Urinary bladder (tissue), 4 donors: ENCODE measurements around the gene GFAP. TPM values are rescaled to one million over a fixed set of nuclear protein-coding genes. Genes with fewer than 3 reads are reported as not detected.

Experiments
- DNase-seq: peaks from one replicate; pipeline ENCODE4 v3.0.0-alpha.2; 2015; ENCODE audit errors: extremely low spot score
- H3K27ac ChIP-seq: one replicate; pipeline ENCODE4 v1.5.1; 2013; ENCODE audit warnings: low read depth, mild to moderate bottlenecking, moderate library complexity
- H3K36me3 ChIP-seq: one replicate; pipeline ENCODE4 v1.6.1; 2013; ENCODE audit warnings: mild to moderate bottlenecking, moderate library complexity; ENCODE audit not compliant: insufficient read depth
- H3K4me1 ChIP-seq: one replicate; pipeline ENCODE4 v1.6.1; 2013; ENCODE audit warnings: mild to moderate bottlenecking, moderate library complexity; ENCODE audit not compliant: insufficient read depth
- H3K4me3 ChIP-seq: one replicate; pipeline ENCODE4 v1.5.1; 2013; ENCODE audit warnings: low read depth, low read length
- WGBS: extraction: QIAGEN DNeasy Blood & Tissue Kit; methylation state at CpG from one replicate; pipeline ENCODE4 v1.1.7; 2013; 5-methylcytosine and 5-hydroxymethylcytosine counted together
- polyA plus RNA-seq: library from polyadenylated mRNA; stranded (reverse); fragments of 200-250 nt; gene quantifications from one replicate; pipeline ENCODE4 v1.2.3, GENCODE V29; 2013
- small RNA-seq: library from RNA; depleted of rRNA; stranded (forward); fragments of <200 nt; gene quantifications from one replicate; pipeline ENCODE3, GENCODE V24; 2014
- total RNA-seq: library from RNA; depleted of rRNA; stranded (reverse); fragments of >200 nt; gene quantifications from one replicate; pipeline ENCODE4 v1.2.3, GENCODE V29; 2014
- donor health status: healthy with polysubstance abuse.
- donor health status: healthy.

Gene GFAP
- total and polyA plus RNA-seq, 2 donors, result 0.53 to 1.4 TPM

- H3K27ac ChIP-seq, result no peak overlapping the region
- H3K4me1 ChIP-seq, result no peaks in the 10 kb centered on the region
- no peaks in the 10 kb centered on the region for H3K36me3 ChIP-seq
- DNase-seq, result peak; percentile 31
- 28% methylated on average over 1 of the region's 1 CpG for WGBS
- no peak overlapping the region for H3K4me3 ChIP-seq
Observed at GRCh38 chr17:44865231-44865660, 50.1 kb downstream of the GFAP start.

GRCh38 chr17:44864831-44865230, 50.5 kb downstream of the GFAP start:
- no peak for DNase-seq
- Histone ChIP-seq H3K36me3 (no peaks in the 10 kb centered on the region), H3K27ac (no peak overlapping the region), H3K4me1 (no peaks in the 10 kb centered on the region), H3K4me3 (no peak overlapping the region)
- 64% methylated on average over 10 of the region's 10 CpGs for WGBS

GRCh38 chr17:44863061-44863918, 52.0 kb downstream of the GFAP start:
- H3K4me3 ChIP-seq, result no peak overlapping the region
- H3K4me1 ChIP-seq, result no peaks in the 10 kb centered on the region
- WGBS, result 81% methylated on average over 12 of the region's 12 CpGs
- no peak for DNase-seq
- H3K36me3 ChIP-seq, result no peaks in the 10 kb centered on the region
- H3K27ac ChIP-seq, result no peak overlapping the region

GRCh38 chr17:44862278-44862914, 52.9 kb downstream of the GFAP start:
- no peak for DNase-seq
- 86% methylated on average over 9 of the region's 9 CpGs for WGBS
- Histone ChIP-seq H3K27ac (no peak overlapping the region), H3K4me1 (no peaks in the 10 kb centered on the region), H3K4me3 (no peak overlapping the region), H3K36me3 (no peaks in the 10 kb centered on the region)

GRCh38 chr17:44859701-44860100, 55.6 kb downstream of the GFAP start:
- Histone ChIP-seq H3K4me3 (no peak overlapping the region), H3K27ac (no peak overlapping the region), H3K4me1 (no peaks in the 10 kb centered on the region), H3K36me3 (no peaks in the 10 kb centered on the region)
- no peak for DNase-seq
- WGBS, result 93% methylated on average over 5 of the region's 5 CpGs

- Histone ChIP-seq H3K36me3 (peaks cover 2% of the 10 kb centered on the region), H3K4me1 (no peaks in the 10 kb centered on the region), H3K27ac (no peak overlapping the region), H3K4me3 (no peak overlapping the region)
- 94% methylated on average over 5 of the region's 5 CpGs for WGBS
- no peak for DNase-seq
Observed at GRCh38 chr17:44854192-44854591, 61.1 kb downstream of the GFAP start.

Small RNAs within 50 kb of the gene (small RNA-seq; reads per million reads assigned to genes)
- gene CCDC103 (not detected), gene MIR6783 (not detected), gene RN7SL405P (not detected)

Other genes starting within 250 kb of the GFAP start
- 27.4 TPM for gene CCDC43, start 225.7 kb downstream of the GFAP start, total RNA-seq
- 10.8 TPM for gene CCDC43, start 225.7 kb downstream of the GFAP start, polyA plus RNA-seq
- 7.1 TPM for gene DBF4B, start 206.8 kb downstream of the GFAP start, total RNA-seq
- gene DBF4B, start 206.8 kb downstream of the GFAP start, polyA plus RNA-seq, result 7.2 TPM
- 1.9 TPM for gene ADAM11, start 156.5 kb downstream of the GFAP start, total RNA-seq
- 0.81 TPM for gene ADAM11, start 156.5 kb downstream of the GFAP start, polyA plus RNA-seq
- 63.2 TPM for gene GJC1, start 85.2 kb downstream of the GFAP start, total RNA-seq
- 21.8 TPM for gene GJC1, start 85.2 kb downstream of the GFAP start, polyA plus RNA-seq
- 2.1 TPM for gene HIGD1B, start 67.6 kb downstream of the GFAP start, total RNA-seq
- gene HIGD1B, start 67.6 kb downstream of the GFAP start, polyA plus RNA-seq, result 9.6 TPM
- gene EFTUD2, start 16.1 kb downstream of the GFAP start, total RNA-seq, result 79.3 TPM
- 34.4 TPM for gene EFTUD2, start 16.1 kb downstream of the GFAP start, polyA plus RNA-seq
- gene KIF18B, start 32.3 kb upstream of the GFAP start, total RNA-seq, result 2.5 TPM
- 0.20 TPM for gene KIF18B, start 32.3 kb upstream of the GFAP start, polyA plus RNA-seq
- 12.6 TPM for gene C1QL1, start 52.8 kb upstream of the GFAP start, total RNA-seq
- 15.1 TPM for gene C1QL1, start 52.8 kb upstream of the GFAP start, polyA plus RNA-seq
- gene DCAKD, start 136.1 kb upstream of the GFAP start, total RNA-seq, result 26.5 TPM
- 39.4 TPM for gene DCAKD, start 136.1 kb upstream of the GFAP start, polyA plus RNA-seq
- 31.4 TPM for gene NMT1, start 145.8 kb upstream of the GFAP start, total RNA-seq
- gene NMT1, start 145.8 kb upstream of the GFAP start, polyA plus RNA-seq, result 50.1 TPM
- gene PLCD3, start 217.0 kb upstream of the GFAP start, total RNA-seq, result 18.1 TPM
- 84.1 TPM for gene PLCD3, start 217.0 kb upstream of the GFAP start, polyA plus RNA-seq
- 4.5 TPM for gene ACBD4, start 220.2 kb upstream of the GFAP start, total RNA-seq
- 18.2 TPM for gene ACBD4, start 220.2 kb upstream of the GFAP start, polyA plus RNA-seq
- 19.2 TPM for gene HEXIM1, start 233.0 kb upstream of the GFAP start, total RNA-seq
- gene HEXIM1, start 233.0 kb upstream of the GFAP start, polyA plus RNA-seq, result 22.0 TPM
- 2.0 TPM for gene HEXIM2, start 246.4 kb upstream of the GFAP start, total RNA-seq
- 7.9 TPM for gene HEXIM2, start 246.4 kb upstream of the GFAP start, polyA plus RNA-seq